HL-60 (cell line): ENCODE measurements around the gene TMEM198.
A peak's percentile ranks its signal among the peaks of the same experiment; 100 is the strongest.

Experiments used
- DNase-seq, 2 experiments: peaks; one replicate each; pipeline ENCODE4 v3.0.0-alpha.2; 2010 to 2020; ENCODE audit warnings: low read depth in 1 of 2, low spot score in 1 of 2
- H3K27ac ChIP-seq: fragments of 250-450 bp; sonication (Bioruptor Pico); replicated peaks from 2 replicates; pipeline ENCODE4 v1.5.1; 2020; ENCODE audit warnings: mild to moderate bottlenecking, moderate library complexity
- H3K27me3 ChIP-seq: fragments of 250-450 bp; sonication (Bioruptor Pico); 2 replicates; pipeline ENCODE4 v1.5.1; 2021; ENCODE audit warnings: mild to moderate bottlenecking, moderate library complexity; ENCODE audit not compliant: insufficient read depth, poor library complexity, severe bottlenecking
- H3K4me3 ChIP-seq: replicated peaks from 2 replicates; pipeline ENCODE4 v1.5.1; 2011; ENCODE audit warnings: mild to moderate bottlenecking, control low read depth, low read length; ENCODE audit not compliant: insufficient read depth
- CTCF ChIP-seq: IDR thresholded peaks from one replicate; pipeline ENCODE4 v1.5.1; 2011; ENCODE audit warnings: low read length, control low read depth, inconsistent platforms; ENCODE audit not compliant: insufficient read depth
- GABPA ChIP-seq: IDR thresholded peaks from 2 replicates; pipeline ENCODE4 v1.6.1; 2012; ENCODE audit warnings: low read depth
- POLR2AphosphoS5 ChIP-seq: IDR thresholded peaks from 2 replicates; pipeline ENCODE4 v1.6.1; 2012; ENCODE audit warnings: low read depth
- REST ChIP-seq: IDR thresholded peaks from 2 replicates; pipeline ENCODE4 v1.6.1; 2012; ENCODE audit warnings: low read depth; ENCODE audit not compliant: insufficient replicate concordance
- SPI1 ChIP-seq: IDR thresholded peaks from 2 replicates; pipeline ENCODE4 v1.6.1; 2012; ENCODE audit warnings: low read depth, mild to moderate bottlenecking, borderline replicate concordance

TMEM198 gene

GRCh38 chr2:219507581-219508443 lies 36.0 kb upstream of the TMEM198 start:
- no peak for TF ChIP-seq POLR2AphosphoS5
- TF ChIP-seq GABPA: no peak
- no peak for TF ChIP-seq SPI1
- no peak for TF ChIP-seq CTCF
- TF ChIP-seq REST: peak; percentile 80
- no peak for DNase-seq
- no peak overlapping the region for H3K27ac ChIP-seq
- H3K4me3 ChIP-seq: no peak overlapping the region
- peaks cover 27% of the 10 kb centered on the region for H3K27me3 ChIP-seq

DNA sequence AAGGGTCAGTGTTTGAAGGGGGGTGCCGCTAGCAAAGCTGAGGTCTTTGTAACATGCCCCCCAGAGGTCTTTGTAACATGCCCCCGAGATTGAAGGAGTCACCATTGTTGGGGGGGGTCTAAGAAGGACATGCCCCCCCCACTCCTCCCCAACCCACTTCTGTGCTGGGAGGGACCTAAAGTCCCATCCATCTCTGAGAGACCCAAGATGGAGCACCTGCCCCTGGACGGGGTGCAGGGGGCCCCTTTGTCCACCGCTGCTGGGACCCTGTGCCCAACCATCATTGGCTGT lies 35.4 kb upstream of the TMEM198 start:
- no peak for DNase-seq
- TF ChIP-seq SPI1: no peak
- no peak for TF ChIP-seq REST
- TF ChIP-seq GABPA: no peak
- no peak for TF ChIP-seq POLR2AphosphoS5
- H3K27me3 ChIP-seq: peaks cover 31% of the 10 kb centered on the region
- no peak overlapping the region for H3K4me3 ChIP-seq
- H3K27ac ChIP-seq: no peak overlapping the region

DNA sequence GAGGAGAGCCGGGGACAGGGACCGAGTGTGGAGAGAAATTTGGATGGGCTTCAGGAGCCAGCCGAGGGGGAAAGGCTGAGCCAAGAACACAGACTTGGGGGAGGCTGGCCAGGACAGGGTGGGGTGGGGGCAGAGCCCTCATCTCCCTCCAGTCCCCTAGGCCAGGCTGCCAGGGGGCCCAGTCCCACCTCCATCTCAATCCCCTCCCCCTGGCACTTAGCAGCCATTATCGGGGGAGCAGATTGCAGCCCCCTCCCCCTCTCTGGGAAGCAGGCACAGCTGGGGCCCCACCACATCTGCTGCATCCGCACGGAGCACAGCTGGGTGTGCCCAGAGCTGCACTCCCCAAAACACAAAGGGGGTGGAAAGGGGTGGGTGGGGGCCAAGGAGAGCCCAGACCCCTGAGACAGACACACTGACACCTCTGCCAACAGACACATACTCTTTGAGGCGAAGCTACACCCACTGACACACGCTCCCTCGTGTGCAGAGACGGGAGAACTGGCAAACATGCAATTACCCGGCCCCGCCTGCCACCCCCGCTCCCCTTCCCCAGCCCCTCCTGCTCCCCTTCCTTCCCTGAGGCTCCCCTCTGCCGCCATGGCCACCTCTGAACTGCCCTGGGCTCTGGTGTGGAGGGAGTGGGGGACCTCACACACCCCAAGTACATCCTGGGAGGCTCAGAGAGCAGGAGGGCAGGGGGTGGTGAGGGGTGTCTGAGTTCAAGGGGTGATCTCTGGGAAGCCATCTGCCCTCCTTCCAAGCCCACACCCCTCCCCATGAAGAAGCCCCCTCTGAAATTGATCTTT lies 34.7 kb upstream of the TMEM198 start:
- Histone ChIP-seq H3K27me3 (peaks cover 39% of the 10 kb centered on the region), H3K27ac (no peak overlapping the region), H3K4me3 (no peak overlapping the region)
- DNase-seq: no peak
- TF ChIP-seq GABPA: no peak
- TF ChIP-seq REST: no peak
- no peak for TF ChIP-seq SPI1
- no peak for TF ChIP-seq POLR2AphosphoS5
